ENCODE results near the gene SCYGR2. TPM values are rescaled to one million over a fixed set of nuclear protein-coding genes. Genes with fewer than 3 reads are reported as not detected.
A peak's percentile ranks its signal among the peaks of the same experiment; 100 is the strongest.
"Not testable (repeated sequence)": the region's sequence is repeated elsewhere in the genome, so short reads cannot be mapped to it uniquely, and the experiment has no call there.

Gene SCYGR2, protein sequence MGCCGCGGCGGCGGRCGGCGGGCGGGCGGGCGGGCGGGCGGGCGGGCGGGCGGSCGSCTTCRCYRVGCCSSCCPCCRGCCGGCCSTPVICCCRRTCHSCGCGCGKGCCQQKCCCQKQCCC
- total RNA-seq, result not detected
- long read RNA-seq, result 0 reads

- DNase-seq; intact Hi-C loops (cut with DNase I, micrococcal nuclease); ATAC-seq: not testable (repeated sequence)
Measured at GRCh38 chr2:227598835-227599503, at the start of gene SCYGR2. Gene SCYGR2 (plus strand): TSS chr2:227598893. CDS start chr2:227598893, 0 bp downstream.

DNA sequence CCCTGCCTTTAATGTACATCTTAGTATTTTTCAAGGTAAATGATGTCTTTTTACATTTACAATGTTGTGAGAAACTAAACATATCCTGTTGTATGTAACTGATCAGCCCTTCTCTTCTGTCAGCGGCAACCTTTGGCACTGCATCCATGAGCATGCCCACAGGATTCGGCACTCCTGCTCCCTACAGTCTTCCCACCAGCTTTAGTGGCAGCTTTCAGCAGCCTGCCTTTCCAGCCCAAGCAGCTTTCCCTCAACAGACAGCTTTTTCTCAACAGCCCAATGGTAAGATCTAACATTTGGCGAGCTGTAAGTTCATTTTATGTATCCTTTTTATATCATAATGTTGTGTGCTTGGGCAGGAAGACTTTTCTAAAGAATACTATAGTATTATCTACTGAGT is 46.9 kb upstream of the SCYGR2 start:
- intact Hi-C loops (cut with DNase I, micrococcal nuclease), result no loop called here
- DNase-seq (no peak), ATAC-seq (no peak)

DNA sequence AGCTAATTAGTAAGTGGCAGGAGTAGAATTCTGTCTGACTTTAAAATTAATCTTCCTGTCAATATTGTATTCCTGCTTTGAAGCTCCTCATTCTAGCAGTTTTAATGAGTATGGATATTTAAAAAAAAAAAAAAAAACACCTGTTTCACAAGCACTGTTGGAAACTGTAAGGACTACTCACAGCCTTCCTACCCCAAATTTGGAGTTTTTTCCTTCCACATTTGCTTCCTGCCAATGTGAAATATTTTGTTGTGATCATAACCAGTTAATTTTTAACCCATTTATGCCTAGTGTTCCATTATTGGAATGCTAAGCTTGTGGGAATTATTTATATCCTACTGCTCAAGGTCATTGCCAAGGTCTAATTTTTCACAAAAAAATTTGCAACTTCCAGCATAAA is 36.1 kb upstream of the SCYGR2 start:
- DNase-seq, result no peak
- no peak for ATAC-seq
- intact Hi-C loops (cut with DNase I, micrococcal nuclease), result no loop called here

GRCh38 chr2:227565080-227565479 is 33.6 kb upstream of the SCYGR2 start:
- ATAC-seq, result no peak
- no peak for DNase-seq
- intact Hi-C loops (cut with DNase I, micrococcal nuclease), result no loop called here

- intact Hi-C loops (cut with DNase I, micrococcal nuclease), result no loop called here
- ATAC-seq (no peak), DNase-seq (no peak)
Measured at GRCh38 chr2:227566012-227566411, 32.7 kb upstream of the SCYGR2 start.

DNA sequence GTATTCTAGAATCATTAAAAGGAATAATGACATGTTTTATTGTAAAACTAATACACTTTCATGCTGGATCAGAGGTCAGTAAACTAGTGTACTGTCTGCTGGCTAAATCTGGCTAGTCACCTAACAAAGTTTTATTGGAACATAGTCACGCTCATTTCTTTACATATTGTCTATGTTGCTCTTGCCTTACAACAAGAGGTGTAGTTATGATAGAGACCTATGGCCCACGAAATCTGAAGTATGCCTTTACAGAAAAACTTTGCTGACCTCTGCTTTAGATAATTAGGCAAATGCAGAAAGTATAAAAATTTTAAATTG is 29.9 kb upstream of the SCYGR2 start:
- DNase-seq, result no peak
- peak; percentile 27 for ATAC-seq
- intact Hi-C loops (cut with DNase I, micrococcal nuclease), result no loop called here

GRCh38 chr2:227570615-227571014 is 28.1 kb upstream of the SCYGR2 start:
- no peak for ATAC-seq
- no peak for DNase-seq
- intact Hi-C loops (cut with DNase I, micrococcal nuclease), result no loop called here

- intact Hi-C loops (cut with DNase I, micrococcal nuclease), result no loop called here
- DNase-seq (no peak), ATAC-seq (no peak)
Measured at GRCh38 chr2:227576110-227576509, 22.6 kb upstream of the SCYGR2 start.

DNA sequence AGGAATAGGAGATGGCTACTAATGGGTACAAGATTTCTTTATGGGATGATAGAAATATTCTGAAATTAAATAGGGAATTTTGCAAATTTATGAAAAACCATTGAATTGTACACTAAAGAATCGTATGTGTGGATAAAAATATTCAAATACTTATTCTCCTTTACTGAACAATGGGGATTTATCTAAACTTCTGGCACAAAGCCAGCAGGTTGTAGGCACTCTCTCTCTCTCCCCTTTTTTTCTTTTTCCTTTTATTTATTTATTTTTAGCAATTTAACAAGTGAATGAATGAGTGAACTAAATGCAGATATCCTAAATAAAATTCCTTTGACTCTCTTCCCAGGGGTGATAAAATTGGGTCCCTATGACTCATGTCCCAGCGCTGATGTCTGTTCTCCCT is 21.9 kb upstream of the SCYGR2 start:
- intact Hi-C loops (cut with DNase I, micrococcal nuclease), result no loop called here
- no peak for ATAC-seq
- DNase-seq, result no peak

- intact Hi-C loops (cut with DNase I, micrococcal nuclease), result no loop called here
- DNase-seq, result no peak
- peak; percentile 94 for ATAC-seq
Measured at GRCh38 chr2:227577555-227577954, 21.1 kb upstream of the SCYGR2 start.

DNA sequence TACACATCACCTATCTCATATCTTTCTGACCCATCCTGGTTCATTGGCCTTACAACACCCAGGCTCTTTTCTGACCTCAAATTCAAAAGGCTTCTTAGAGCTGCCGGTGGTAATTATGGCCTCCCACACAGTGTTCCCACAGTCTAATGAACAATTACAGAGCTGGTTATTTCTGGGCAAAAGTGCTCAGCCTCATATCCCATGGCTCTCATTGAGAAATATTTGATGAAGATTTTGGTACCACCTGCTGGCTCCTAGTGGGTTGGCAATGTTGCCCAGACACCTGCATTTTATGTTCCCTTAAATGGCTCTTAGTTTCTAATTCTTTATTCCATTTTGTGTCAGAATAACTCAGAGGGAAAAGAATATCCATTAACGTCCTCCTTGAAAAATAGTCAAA is 20.1 kb upstream of the SCYGR2 start:
- DNase-seq, result no peak
- intact Hi-C loops (cut with DNase I, micrococcal nuclease), result no loop called here
- ATAC-seq, result no peak

- DNase-seq, result no peak
- no peak for ATAC-seq
- intact Hi-C loops (cut with DNase I, micrococcal nuclease), result no loop called here
Measured at GRCh38 chr2:227579791-227580190, 18.9 kb upstream of the SCYGR2 start.

DNA sequence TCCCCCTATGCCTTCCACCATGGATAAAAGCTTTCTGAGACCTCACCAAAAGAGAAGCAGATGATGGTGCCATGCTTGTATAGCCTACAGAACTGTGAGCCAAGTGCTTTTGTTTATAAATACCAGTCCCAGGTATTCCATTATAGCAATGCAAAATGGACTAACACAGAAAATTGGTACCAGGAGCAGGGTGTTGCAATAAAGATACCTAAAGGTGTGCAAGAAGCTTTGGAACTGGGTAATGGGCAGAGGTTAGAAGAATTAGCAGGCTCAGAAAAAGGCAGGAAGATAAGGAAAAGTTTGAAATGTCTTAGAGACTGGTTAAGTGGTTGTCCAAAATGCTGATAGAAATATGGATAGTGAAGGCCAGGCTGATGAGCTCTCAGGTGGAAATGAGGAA is 16.3 kb upstream of the SCYGR2 start:
- no peak for DNase-seq
- intact Hi-C loops (cut with DNase I, micrococcal nuclease), result no loop called here
- ATAC-seq, result no peak

- DNase-seq, result no peak
- no peak for ATAC-seq
- intact Hi-C loops (cut with DNase I, micrococcal nuclease), result no loop called here
Measured at GRCh38 chr2:227592694-227593387, 5.9 kb upstream of the SCYGR2 start.

GRCh38 chr2:227595797-227596196 is 2.9 kb upstream of the SCYGR2 start:
- intact Hi-C loops (cut with DNase I, micrococcal nuclease), result no loop called here
- no peak for DNase-seq
- no peak for ATAC-seq

- no peak for ATAC-seq
- intact Hi-C loops (cut with DNase I, micrococcal nuclease), result no loop called here
- no peak for DNase-seq
Measured at GRCh38 chr2:227597036-227597435, 1.7 kb upstream of the SCYGR2 start.

GRCh38 chr2:227597998-227598397 is 695 bp upstream of the SCYGR2 start:
- intact Hi-C loops (cut with DNase I, micrococcal nuclease), result no loop called here

DNA sequence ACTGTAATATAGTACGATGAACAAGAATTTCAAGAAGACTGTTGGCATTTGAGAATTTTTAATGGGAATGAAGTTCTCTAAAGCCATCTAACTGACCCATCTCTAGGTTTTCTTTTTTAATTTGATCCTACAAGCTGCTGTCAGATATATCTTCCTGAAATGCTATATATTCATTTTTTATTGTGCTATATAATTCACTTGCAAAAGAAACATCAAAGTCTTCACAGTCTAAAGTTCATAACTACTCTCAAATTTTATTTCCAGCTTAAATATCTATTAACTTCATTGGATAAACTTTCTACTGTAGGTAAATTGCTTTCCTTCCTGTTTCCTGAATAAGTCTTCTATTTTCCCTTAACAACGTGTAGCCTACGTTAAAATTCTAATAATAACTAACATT is 3.7 kb downstream of the SCYGR2 start:
- intact Hi-C loops (cut with DNase I, micrococcal nuclease), result no loop called here
- DNase-seq (no peak), ATAC-seq (peak; percentile 84)

More at GRCh38 chr2:227597998-227598397, 695 bp upstream of the SCYGR2 start:
- no peak for DNase-seq
- no peak for ATAC-seq

DNA sequence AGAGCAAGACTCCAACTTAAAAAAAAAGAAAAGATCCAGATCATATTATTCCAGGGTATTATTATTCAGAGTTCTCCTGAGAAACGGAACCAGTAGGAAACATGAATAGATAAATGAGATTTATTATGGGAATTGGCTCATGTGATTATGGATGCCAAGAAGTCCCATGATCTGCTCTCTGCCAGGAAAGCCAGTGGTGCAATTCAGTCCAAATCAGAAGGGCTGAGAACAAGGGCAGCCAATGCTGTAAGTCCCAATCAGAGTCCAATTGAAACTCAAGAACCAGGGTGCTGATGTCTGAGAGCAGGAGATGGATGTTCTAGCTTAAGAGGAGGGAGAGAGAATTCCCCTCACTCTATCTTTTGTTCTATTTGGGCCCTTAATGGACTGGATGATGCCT is 7.8 kb downstream of the SCYGR2 start:
- no peak for ATAC-seq
- intact Hi-C loops (cut with DNase I, micrococcal nuclease), result no loop called here
- DNase-seq, result no peak

DNA sequence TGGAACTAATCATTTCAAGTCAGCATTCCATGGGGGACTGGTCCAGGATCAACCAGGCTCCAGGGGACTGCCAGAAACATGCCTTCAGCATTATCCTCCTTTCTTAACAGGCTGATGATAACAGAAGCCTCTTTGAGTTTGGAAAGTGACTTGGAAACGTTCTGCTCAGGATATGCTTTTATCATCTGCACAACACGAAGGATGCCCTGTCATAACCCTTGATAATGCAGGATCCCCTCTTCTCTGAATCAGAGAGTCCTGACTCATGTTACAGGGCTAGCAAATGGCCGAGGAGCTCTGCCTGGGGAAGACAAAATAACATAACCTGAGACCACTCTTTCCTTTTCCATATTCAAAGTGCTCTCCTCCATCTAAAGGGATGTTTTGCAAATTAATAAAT is 9.2 kb downstream of the SCYGR2 start:
- intact Hi-C loops (cut with DNase I, micrococcal nuclease), result no loop called here
- DNase-seq, result no peak
- no peak for ATAC-seq
